K562 (cell line): ENCODE results near the gene HDAC7. TPM values are rescaled to one million over a fixed set of nuclear protein-coding genes. Genes with fewer than 3 reads are reported as not detected.
A peak's percentile ranks its signal among the peaks of the same experiment; 100 is the strongest.

ENCODE experiments used
- ATAC-seq: fragments of 200-7000 bp; cut with Tn5 transposase; 3 replicates; pipeline ENCODE4 v1.9.1; 2020; ENCODE audit warnings: moderate library complexity
- BruUV-seq: library from RNA; stranded (reverse); fragments of 400-500 nt; replicated peaks from 2 replicates; lab custom pipeline; 2021; lab: Mats Ljungman, UMichigan
- CTCF ChIA-PET: fragments of 300-600 bp; formaldehyde crosslinking; extraction: SDS; loops from one replicate; lab custom pipeline; 2021; ENCODE audit warnings: low intra/inter-chr PET ratio; lab: Yijun Ruan, JAX
- POLR2A ChIA-PET: fragments of 300-600, 350-650 bp; sonication (Branson Sonifier 250); formaldehyde crosslinking; extraction: SDS; loops from one replicate; lab custom pipeline; 2021; ENCODE audit warnings: antibody characterized with exemption, inconsistent platforms; lab: Yijun Ruan, JAX
- DNase-seq, 4 experiments: peaks; one replicate each; pipeline versions ENCODE4 v3.0.0 to v3.0.0-alpha.2; 2011 to 2018; ENCODE audit warnings: low spot score in 3 of 4, mixed read lengths in 3 of 4; ENCODE audit errors: extremely low read depth in 1 of 4
- FAIRE-seq: peaks from 2 replicates; lab custom pipeline; 2011; peaks lifted over from hg19 to GRCh38; lab: Jason Lieb, UNC
- H2AFZ ChIP-seq: 2 replicates; pipeline ENCODE4 v1.6.0; 2011; ENCODE audit warnings: low read depth, low read length, control low read depth, inconsistent platforms
- H3K27ac ChIP-seq: fragments of 200-600 bp; 3 replicates; pipeline ENCODE4 v1.8.0; 2011; ENCODE audit warnings: low read depth, mild to moderate bottlenecking, control low read depth, inconsistent platforms, low read length, moderate library complexity, mixed read lengths; ENCODE audit errors: extremely low read depth
- H3K27me3 ChIP-seq, 2 experiments: fragments of 300-600 bp in 1 of 2; 2 replicates in 1 of 2; 3 replicates in 1 of 2; pipeline versions ENCODE4 v1.6.0 to v1.8.0; 2011; ENCODE audit warnings: inconsistent platforms in 2 of 2, low read length in 2 of 2, mild to moderate bottlenecking in 1 of 2, mixed read lengths in 1 of 2, moderate library complexity in 1 of 2; ENCODE audit not compliant: control insufficient read depth in 2 of 2, insufficient read depth in 2 of 2
- H3K36me3 ChIP-seq: fragments of 300-600 bp; 3 replicates; pipeline ENCODE4 v1.8.0; 2011; ENCODE audit warnings: mild to moderate bottlenecking, low read length, inconsistent platforms; ENCODE audit not compliant: control insufficient read depth, insufficient read depth
- H3K4me1 ChIP-seq, 2 experiments: fragments of 200-600 bp in 1 of 2; replicated peaks in 1 of 2; 2 replicates in 1 of 2; 3 replicates in 1 of 2; pipeline versions ENCODE4 v1.5.1 to v1.8.0; 2011; ENCODE audit warnings: inconsistent platforms in 2 of 2, low read length in 2 of 2, mild to moderate bottlenecking in 1 of 2, mixed read lengths in 1 of 2, moderate library complexity in 1 of 2; ENCODE audit not compliant: control insufficient read depth in 2 of 2, insufficient read depth in 2 of 2
- H3K4me2 ChIP-seq: 2 replicates; pipeline ENCODE4 v1.6.1; 2011; ENCODE audit warnings: low read length, control low read depth, inconsistent platforms, mixed read lengths; ENCODE audit not compliant: insufficient read depth
- H3K4me3 ChIP-seq: fragments of 200-600 bp; sonication (generic), shearing (Covaris generic); 2 replicates; pipeline ENCODE4 v1.5.1; 2016; ENCODE audit warnings: control low read depth, inconsistent platforms
- H3K79me2 ChIP-seq: fragments of 200-600 bp; 3 replicates; pipeline ENCODE4 v1.8.0; 2011; ENCODE audit warnings: low read length, inconsistent platforms; ENCODE audit not compliant: control insufficient read depth, insufficient read depth
- H3K9ac ChIP-seq, 2 experiments: 2 replicates each; pipeline versions ENCODE4 v1.6.0 to v1.6.1; 2011; ENCODE audit warnings: low read depth in 2 of 2, low read length in 2 of 2, control low read depth in 1 of 2, inconsistent platforms in 1 of 2, mild to moderate bottlenecking in 1 of 2, mixed read lengths in 1 of 2; ENCODE audit not compliant: insufficient read depth in 1 of 2
- H3K9me1 ChIP-seq: one replicate; pipeline ENCODE4 v1.6.0; 2011; ENCODE audit warnings: inconsistent platforms, mild to moderate bottlenecking, low read length, moderate library complexity; ENCODE audit not compliant: control insufficient read depth, insufficient read depth
- H3K9me3 ChIP-seq: replicated peaks from 2 replicates; pipeline ENCODE4 v1.5.1; 2011; ENCODE audit warnings: low read depth, low read length, inconsistent platforms; ENCODE audit not compliant: control insufficient read depth, insufficient read depth
- H4K20me1 ChIP-seq: replicated peaks from 2 replicates; pipeline ENCODE4 v1.6.1; 2011; ENCODE audit warnings: low read length, inconsistent platforms, mixed read lengths; ENCODE audit not compliant: control insufficient read depth, insufficient read depth
- BCOR ChIP-seq: fragments of 450-650 bp; IDR thresholded peaks from 2 replicates; pipeline ENCODE4 v1.6.1; 2016
- CTCF ChIP-seq, 3 experiments: IDR thresholded peaks in 2 of 3; conservative IDR thresholded peaks in 1 of 3; 2 replicates each; pipeline ENCODE4 v1.5.1; 2011 to 2012; ENCODE audit warnings: low read length in 3 of 3, mild to moderate bottlenecking in 3 of 3, control low read depth in 2 of 3, improper control_type of control experiment in 1 of 3, inconsistent platforms in 1 of 3, low read depth in 1 of 3, mixed read lengths in 1 of 3, moderate library complexity in 1 of 3; ENCODE audit not compliant: insufficient read depth in 2 of 3
- HDAC6 ChIP-seq: IDR thresholded peaks from 2 replicates; pipeline ENCODE4 v1.6.1; 2012; ENCODE audit warnings: low read depth, mild to moderate bottlenecking, control low read depth, inconsistent platforms, low read length, moderate library complexity
- KDM1A ChIP-seq, 2 experiments: fragments of 450-650 bp; IDR thresholded peaks; 2 replicates each; pipeline ENCODE4 v1.6.1; 2016; ENCODE audit warnings: mild to moderate bottlenecking in 2 of 2
- MLLT1 ChIP-seq, 2 experiments: fragments of 450-650 bp; IDR thresholded peaks; 2 replicates each; pipeline ENCODE4 v1.6.1; 2016
- MXI1 ChIP-seq: IDR thresholded peaks from 2 replicates; pipeline ENCODE4 v1.6.1; 2011; ENCODE audit warnings: low read depth, mild to moderate bottlenecking, improper control_type of control experiment, low read length
- RBM25 ChIP-seq: fragments of 200-400 bp; formaldehyde crosslinking; IDR thresholded peaks from 2 replicates; pipeline ENCODE4 v1.6.1; 2018; ENCODE audit warnings: low read length, low read depth, moderate library complexity; ENCODE audit not compliant: severe bottlenecking
- ZNF449 ChIP-seq: fragments of 250-450 bp; sonication (Bioruptor Pico); IDR thresholded peaks from 2 replicates; pipeline ENCODE4 v1.8.0; 2022; ENCODE audit warnings: moderate library complexity, mild to moderate bottlenecking, inconsistent platforms
- WGBS: fragments of 100-300 bp; shearing (Covaris generic); methylation state at CpG from one replicate; pipeline ENCODE4 v1.1.6; 2016; ENCODE audit warnings: low coverage, mixed read lengths; ENCODE audit not compliant: insufficient coverage; ENCODE audit errors: missing lambda C conversion rate; 5-methylcytosine and 5-hydroxymethylcytosine counted together
- in situ Hi-C: fragments of 300-500 bp; cut with MboI; formaldehyde crosslinking; loops from 4 replicates; pipeline ENCODE4 v1.15.0; 2018; ENCODE audit warnings: inconsistent platforms, mixed read lengths
- intact Hi-C: fragments of 100-400 bp; cut with micrococcal nuclease; formaldehyde crosslinking; loops from 2 replicates; pipeline ENCODE4 v1.14.2; 2022
- polyA plus RNA-seq, 8 experiments: library from polyadenylated mRNA; depleted of rRNA in 4 of 8; stranded (reverse) in 5 of 8; unstranded in 3 of 8; fragments of >200 nt; fragmentation: Nextera tagmentation in 2 of 8; fragmentation: Illumina TruSeq in 1 of 8; extraction: Ambion mirVana in 2 of 8; extraction: Trizol in 1 of 8; gene quantifications; 2 replicates each; pipeline versions ENCODE4 v1.2.1 to v1.2.3, GENCODE V29; 2011 to 2014; ENCODE audit warnings: inconsistent platforms in 1 of 8, missing spikeins in 1 of 8
- total RNA-seq, 7 experiments: library from RNA; depleted of rRNA in 6 of 7; stranded (reverse); fragments of >200 nt in 6 of 7; fragmentation: Illumina TruSeq in 2 of 7; extraction: Trizol in 2 of 7; gene quantifications; 2 replicates each; pipeline versions ENCODE4 v1.2.1 to v1.2.3, GENCODE V29; 2011 to 2021; ENCODE audit warnings: low replicate concordance in 1 of 7

Gene HDAC7
- total and polyA plus RNA-seq, 9 of the 15 experiments (the other 6 are each of a cell fraction or from before 2014, with no cell fraction given): 2.5 to 129 (median 31.1) TPM

GRCh38 chr12:47818007-47818376 is 1.7 kb downstream of the HDAC7 start:
- intact Hi-C loops (no loop called here), in situ Hi-C loops (no loop called here)
- Histone ChIP-seq H2AFZ (no peak overlapping the region), H3K9me1 (no peaks in the 10 kb centered on the region), H3K9ac (peak overlapping the region; percentile 58 to 91; a peak in 3 of 4 replicates), H3K27ac (peak overlapping the region; percentile 71; the same call in 1 of the 3 replicates), H3K4me1 (peaks cover 59 to 66% of the 10 kb centered on the region in 2 experiments), H3K27me3 (no peaks in the 10 kb centered on the region), H4K20me1 (no peaks in the 10 kb centered on the region), H3K4me3 (peak overlapping the region; percentile 68), H3K79me2 (peaks cover 75% of the 10 kb centered on the region), H3K9me3 (no peaks in the 10 kb centered on the region), H3K36me3 (peaks cover 37% of the 10 kb centered on the region), H3K4me2 (peak overlapping the region; percentile 83)
- peak; percentile 62 for FAIRE-seq
- DNase-seq: no peak
- no TSS peak for BruUV-seq
- POLR2A ChIA-PET: interaction anchor here (0.7 to 2.6 kb wide), 10 partner anchors 10 to 74 kb away, joined by 3 to 18 read pairs (median 6); no protein-coding TSS in a partner anchor
- CTCF ChIA-PET: interaction anchor here (2.6 kb wide), 1 partner anchor 19 kb away, joined by 17 read pairs; no protein-coding TSS in a partner anchor
- ATAC-seq: no peak
- 17% methylated on average over 3 of the region's 3 CpGs for WGBS
- peak in 1 of 2 experiments; percentile 28; a peak in 1 of 4 replicates for TF ChIP-seq KDM1A (IDR thresholded peaks at IDR 0.05)
- no peak for TF ChIP-seq ZNF449
- peak; percentile 71 for TF ChIP-seq BCOR
- TF ChIP-seq MLLT1 (IDR thresholded peaks at IDR 0.05): no peak
- TF ChIP-seq RBM25: peak; percentile 72
- no peak for TF ChIP-seq MXI1
- no peak for TF ChIP-seq HDAC6
- TF ChIP-seq CTCF (IDR thresholded peaks at IDR 0.05 in 2 of 3, conservative IDR thresholded peaks at IDR 0.05 in 1 of 3; ENCODE audit: insufficient read depth in 2 of 3, low read depth in 1 of 3, low read length in 3 of 3): peak in 2 of 3 experiments; percentile 5 to 36; a peak in 1 of 6 replicates
